TTC549 (cell line): ENCODE data around the gene KLHL1.

Experiments used
- FAIRE-seq: peaks from 2 replicates; lab custom pipeline; 2012; peaks lifted over from hg19 to GRCh38; lab: Jason Lieb, UNC

Gene KLHL1

DNA sequence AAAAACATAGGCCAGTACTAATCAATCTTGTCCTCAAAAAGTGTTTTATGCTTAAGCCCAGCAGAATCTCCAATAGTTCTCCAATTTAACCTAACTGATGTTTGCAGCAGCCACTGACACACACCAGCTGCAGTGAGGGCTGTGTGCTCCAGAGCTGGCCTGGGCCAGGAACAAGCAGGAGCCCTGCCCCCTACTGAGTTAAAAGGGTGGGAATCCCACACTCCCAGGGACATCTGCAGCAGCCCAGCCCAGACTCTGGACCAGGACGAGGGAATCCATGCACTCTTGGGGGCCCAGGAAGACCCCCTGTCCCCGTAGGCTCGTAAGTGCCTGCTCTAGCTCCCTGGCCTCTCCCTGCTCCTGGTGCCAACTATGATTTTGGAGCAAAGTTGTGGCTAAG, 92.1 kb downstream of the KLHL1 start:
- no peak for FAIRE-seq

DNA sequence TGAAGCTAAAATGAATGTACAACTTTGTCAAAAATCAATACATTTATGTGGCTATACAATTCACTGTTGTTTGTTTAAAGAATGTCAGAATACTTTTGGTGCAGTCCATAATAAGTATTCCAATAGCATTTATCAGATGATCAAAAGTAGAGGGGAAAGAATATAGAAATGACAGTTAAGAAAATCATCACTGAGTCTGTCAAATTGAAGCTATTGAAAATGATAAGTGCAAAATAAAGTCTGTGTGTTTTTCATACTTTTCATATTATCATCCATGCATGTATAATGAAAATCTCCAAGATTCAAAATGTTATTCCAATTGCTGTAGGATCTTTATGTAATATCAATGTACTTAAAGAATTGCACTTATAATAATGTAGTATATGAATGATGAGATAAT, 93.9 kb downstream of the KLHL1 start:
- no peak for FAIRE-seq

DNA sequence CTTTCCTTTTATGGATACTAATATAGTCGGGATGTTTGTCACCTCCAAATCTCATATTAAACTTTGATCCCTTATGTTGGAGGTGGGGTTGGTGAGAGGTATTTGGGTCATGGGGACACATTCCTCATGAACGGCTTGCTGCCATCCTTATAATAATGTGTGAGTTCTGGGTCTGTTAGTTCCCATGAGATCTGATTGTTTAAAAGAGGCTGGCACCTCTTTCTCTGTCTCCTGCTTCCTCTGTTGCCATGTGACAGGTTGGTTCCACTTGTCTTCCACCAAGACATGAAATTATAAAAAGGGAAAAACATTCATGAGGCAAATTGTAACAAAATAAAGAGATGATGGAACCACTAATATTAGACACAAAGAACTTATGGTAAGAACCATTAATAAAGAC, 108.4 kb downstream of the KLHL1 start:
- no peak for FAIRE-seq

- no peak for FAIRE-seq
These were observed 111.2 kb downstream of the KLHL1 start for GRCh38 chr13:69997061-69997460.

GRCh38 chr13:69980799-69981198, 127.5 kb downstream of the KLHL1 start:
- no peak for FAIRE-seq

- FAIRE-seq = no peak
These were observed 132.8 kb downstream of the KLHL1 start for GRCh38 chr13:69975496-69975895.

- no peak for FAIRE-seq
These were observed 137.7 kb downstream of the KLHL1 start for GRCh38 chr13:69970520-69970919.

GRCh38 chr13:69959046-69959445, 149.2 kb downstream of the KLHL1 start:
- no peak for FAIRE-seq

DNA sequence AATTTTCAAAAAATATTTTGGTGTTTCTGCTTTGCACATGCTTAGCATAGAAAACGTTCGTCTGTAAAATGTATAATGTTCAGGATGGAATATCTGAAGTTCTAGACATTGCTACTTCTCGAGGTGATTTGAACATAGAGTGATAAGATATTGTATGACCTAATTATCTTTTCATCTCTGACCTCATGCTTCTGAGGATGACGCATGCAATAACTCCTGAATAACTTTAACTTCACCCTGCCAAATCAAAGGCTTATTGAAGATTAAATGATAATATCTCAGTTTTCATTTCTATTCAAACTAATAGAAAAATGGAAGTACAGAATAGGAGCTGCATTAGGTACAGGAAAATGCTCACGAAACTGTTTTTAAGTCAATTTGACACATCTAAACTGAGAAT, 151.4 kb downstream of the KLHL1 start:
- FAIRE-seq = no peak

GRCh38 chr13:69956349-69956748, 151.9 kb downstream of the KLHL1 start:
- no peak for FAIRE-seq

DNA sequence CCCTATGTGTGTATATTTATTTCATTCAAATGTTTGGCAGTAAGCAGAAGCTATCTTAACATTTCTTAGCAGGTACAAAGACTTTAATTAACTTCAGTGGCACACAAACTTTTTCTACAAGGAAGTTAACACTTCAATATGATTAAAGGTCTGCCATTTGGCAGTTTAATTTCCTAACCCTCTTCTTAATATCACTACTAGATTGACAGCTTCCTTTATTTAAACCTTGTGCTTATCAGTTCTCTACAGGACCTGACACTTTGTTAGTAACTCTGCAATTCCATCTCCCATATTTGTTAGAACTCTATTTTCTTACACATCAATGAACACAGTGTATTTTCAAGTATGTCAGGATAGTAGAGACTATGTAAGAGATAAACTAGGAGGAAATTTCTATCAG, 153.0 kb downstream of the KLHL1 start:
- no peak for FAIRE-seq

GRCh38 chr13:69951412-69951811, 156.8 kb downstream of the KLHL1 start:
- FAIRE-seq = no peak

GRCh38 chr13:69950160-69950559, 158.1 kb downstream of the KLHL1 start:
- no peak for FAIRE-seq

GRCh38 chr13:69948016-69948415, 160.2 kb downstream of the KLHL1 start:
- no peak for FAIRE-seq

DNA sequence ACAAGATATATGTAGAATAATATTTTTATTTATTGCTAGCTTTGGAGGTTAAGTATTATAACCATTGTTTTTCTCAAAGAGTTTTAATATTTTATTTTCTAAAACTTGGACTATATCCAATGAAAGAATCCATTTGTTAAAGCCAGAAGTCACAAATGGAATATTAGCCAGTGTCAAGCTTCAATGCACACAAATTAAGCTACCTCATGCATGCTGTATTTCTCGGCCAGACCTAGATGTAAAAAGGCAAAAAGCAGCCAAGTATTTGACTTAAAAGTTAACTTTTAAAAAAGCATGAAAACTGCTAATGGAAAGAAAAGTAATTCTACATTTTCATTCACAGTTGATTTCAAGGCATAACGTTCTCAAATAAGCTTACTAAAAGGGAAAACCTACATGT, 160.7 kb downstream of the KLHL1 start:
- no peak for FAIRE-seq

GRCh38 chr13:69946511-69946910, 161.7 kb downstream of the KLHL1 start:
- FAIRE-seq = no peak

DNA sequence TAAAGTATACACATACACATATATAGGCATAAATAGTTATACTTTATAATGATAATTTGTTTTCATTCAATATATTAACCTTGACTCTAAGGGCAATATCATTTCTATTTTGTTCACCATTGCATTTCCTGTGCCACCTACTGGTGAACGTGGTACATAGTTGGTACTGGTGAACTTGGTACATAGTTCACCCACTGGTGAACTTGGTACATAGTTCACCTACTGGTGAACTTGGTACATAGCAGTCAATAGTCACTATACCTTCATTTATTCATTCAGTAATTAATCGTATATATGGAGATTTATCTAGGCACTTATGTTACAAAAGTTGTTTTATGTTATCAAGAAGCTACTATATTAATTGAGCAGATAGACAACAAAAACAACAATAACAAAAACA, 173.2 kb downstream of the KLHL1 start:
- no peak for FAIRE-seq

DNA sequence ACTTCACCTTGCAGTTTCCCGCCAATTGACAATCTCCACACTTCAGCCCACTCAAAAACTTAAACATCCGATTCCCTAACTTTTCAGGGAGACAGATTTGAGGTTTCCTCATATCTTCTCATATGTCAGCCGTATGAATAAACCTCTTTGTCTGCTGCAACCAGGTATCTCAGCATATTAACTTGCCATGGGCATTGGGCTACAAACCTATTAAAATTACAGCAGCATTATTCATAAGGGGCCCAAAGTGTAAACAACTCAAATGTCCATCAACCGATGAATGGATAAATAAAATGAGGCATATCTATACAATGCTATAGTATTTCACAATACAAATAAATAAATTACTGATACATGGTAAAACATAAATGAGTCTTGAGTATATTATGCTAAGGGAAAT, 180.0 kb downstream of the KLHL1 start:
- FAIRE-seq = no peak

DNA sequence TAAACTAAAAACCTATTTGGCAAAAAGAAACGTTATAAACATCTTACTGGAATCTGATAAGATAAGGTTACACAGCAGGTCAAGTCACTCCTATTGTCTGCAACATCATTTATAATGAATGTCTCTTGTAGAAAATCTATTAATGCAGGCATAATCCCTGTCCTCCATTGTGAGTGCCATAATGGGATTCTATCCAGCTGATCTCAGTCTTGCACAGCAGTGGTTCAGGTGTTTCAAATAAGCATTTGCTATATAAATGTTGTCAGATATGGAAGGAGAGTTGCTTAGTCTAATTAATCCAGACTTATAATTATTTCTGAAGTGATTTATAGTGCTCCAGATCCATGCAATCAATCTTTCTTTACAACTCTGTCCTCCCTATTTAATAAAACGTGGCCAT, 187.1 kb downstream of the KLHL1 start:
- FAIRE-seq = no peak

DNA sequence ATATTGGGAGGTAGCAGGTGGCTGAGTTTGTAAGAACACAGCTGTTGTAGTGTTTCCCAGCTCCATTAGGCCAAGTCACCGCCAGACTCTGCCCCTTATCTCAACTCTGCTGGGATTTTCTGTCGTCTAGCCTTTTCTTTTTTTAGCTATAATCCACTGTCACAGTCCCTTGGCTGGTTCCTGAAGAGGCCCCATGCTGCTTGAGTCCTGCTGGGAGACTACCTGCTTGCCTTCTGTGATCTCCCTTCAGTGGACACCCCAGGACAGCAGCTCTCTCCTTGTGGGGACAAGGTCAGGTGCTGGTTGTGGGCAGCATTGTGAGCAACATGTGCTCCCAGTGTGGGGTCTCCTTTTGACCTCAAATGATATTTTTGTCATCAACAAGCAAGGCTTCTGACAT, 195.6 kb downstream of the KLHL1 start:
- FAIRE-seq = no peak

DNA sequence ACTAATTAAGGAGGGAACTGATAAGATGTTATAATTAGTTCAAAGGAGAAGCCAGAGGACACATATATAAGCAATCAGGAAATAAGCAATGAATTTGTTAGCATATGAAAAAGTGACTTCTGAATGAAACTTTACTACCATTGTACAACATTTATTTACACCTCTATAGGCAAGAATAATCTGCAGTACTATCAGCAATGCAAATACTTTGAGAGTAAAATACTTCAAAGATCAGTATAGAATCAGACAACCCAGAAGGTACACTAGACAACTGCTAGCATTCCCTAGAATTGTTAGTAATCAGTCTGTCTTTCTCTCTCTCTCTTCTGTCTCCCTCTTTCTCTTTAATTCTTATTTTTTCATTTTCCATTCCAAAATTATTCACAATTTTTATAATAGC, 197.5 kb downstream of the KLHL1 start:
- FAIRE-seq = no peak

GRCh38 chr13:69904784-69905183, 203.5 kb downstream of the KLHL1 start:
- no peak for FAIRE-seq

DNA sequence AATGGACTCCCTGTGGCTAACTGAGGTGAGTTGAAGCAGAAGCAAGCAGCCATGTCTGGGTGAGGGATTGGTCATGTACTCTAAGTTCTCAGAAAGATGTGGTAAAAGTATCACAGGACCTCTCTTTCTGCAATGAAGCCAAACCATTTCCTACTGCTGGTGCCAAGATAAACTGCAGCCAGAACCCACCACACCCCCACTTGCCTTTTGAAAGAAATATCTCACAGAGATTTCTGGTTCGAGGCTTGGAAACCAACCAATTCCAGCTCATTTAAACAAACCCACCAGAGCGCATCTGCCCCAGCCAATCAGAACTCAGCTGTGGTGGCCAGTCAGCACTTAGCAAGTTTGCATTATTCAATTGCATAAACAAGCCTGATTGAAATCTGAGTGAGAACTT, 205.2 kb downstream of the KLHL1 start:
- FAIRE-seq = no peak

- FAIRE-seq = no peak
These were observed 225.8 kb downstream of the KLHL1 start for GRCh38 chr13:69882451-69882850.

DNA sequence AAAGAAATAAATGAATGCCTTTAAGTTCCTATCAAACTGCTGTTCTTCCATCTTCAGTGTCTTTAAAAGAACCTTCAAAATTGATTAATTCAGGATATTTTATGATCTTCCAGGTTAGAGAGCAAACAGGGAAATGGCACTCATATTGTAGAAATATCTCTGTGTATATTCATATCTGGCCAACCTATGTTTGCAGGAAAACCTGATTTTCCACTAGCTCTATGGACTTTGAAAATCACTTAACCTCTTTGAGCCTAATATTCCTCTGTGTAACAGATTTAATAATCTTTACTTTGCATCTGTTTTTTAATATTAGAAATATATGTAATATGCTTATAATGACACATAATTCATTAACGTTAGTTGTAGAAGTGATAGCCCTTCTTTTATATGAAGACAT, 228.3 kb downstream of the KLHL1 start:
- FAIRE-seq = no peak
